Measurements from ENCODE around the gene MRPL32.

DNA sequence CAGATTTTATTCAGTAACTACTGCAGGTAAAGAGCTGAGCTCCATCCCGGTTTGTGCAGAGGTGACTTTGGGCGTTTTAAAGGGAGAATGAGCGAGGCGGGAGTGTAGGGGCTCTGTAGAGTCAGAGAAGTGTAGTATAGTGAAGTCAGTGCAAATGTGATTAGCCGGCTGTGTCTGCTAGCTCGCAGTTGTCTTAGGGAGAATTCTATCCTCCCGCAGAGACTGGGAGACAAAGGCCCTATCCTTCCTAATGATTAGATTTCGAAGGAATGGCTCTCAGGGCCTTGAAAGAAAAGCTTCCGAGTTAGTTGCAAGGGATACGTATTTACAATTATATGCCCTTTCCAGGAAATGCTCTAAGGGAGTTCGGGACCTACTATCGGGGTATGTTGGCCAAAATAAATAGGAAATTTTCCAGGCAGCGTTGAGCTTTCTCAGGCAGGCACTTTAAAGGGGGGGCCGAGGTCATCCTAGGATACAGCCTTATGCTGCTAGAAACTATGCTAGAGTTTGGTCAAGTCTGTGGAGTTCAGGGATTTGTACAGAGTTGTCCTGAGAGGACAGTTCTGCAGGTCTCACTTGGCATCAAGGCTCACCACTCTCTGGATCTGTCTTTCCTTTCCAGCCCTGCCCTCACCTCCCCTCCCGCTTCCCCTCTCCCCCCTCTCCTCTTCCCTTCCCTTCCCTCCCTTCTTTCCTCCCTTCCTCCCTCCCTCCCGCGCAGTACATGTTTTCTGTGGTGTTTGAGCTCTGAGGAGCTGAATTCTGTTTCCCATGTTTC, 825 bp downstream of the MRPL32 start:
- TF ChIP-seq, protein P1, sequence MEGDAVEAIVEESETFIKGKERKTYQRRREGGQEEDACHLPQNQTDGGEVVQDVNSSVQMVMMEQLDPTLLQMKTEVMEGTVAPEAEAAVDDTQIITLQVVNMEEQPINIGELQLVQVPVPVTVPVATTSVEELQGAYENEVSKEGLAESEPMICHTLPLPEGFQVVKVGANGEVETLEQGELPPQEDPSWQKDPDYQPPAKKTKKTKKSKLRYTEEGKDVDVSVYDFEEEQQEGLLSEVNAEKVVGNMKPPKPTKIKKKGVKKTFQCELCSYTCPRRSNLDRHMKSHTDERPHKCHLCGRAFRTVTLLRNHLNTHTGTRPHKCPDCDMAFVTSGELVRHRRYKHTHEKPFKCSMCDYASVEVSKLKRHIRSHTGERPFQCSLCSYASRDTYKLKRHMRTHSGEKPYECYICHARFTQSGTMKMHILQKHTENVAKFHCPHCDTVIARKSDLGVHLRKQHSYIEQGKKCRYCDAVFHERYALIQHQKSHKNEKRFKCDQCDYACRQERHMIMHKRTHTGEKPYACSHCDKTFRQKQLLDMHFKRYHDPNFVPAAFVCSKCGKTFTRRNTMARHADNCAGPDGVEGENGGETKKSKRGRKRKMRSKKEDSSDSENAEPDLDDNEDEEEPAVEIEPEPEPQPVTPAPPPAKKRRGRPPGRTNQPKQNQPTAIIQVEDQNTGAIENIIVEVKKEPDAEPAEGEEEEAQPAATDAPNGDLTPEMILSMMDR (IDR thresholded peaks at IDR 0.05): no peak
- no peak for TF ChIP-seq POLR2AphosphoS5 (IDR thresholded peaks at IDR 0.05)
- TF ChIP-seq POLR2A (IDR thresholded peaks at IDR 0.05): no peak

All from breast epithelium (tissue), 3 donors.